PC-3 (cell line): Measurements from ENCODE around the gene SSTR5.

ENCODE experiments used
- CTCF ChIP-seq: fragments of 300-600 bp; sonication (generic); conservative IDR thresholded peaks from 2 replicates; pipeline ENCODE4 v1.5.1; 2017; ENCODE audit warnings: antibody characterized with exemption, low read depth, mild to moderate bottlenecking, low read length
- EZH2phosphoT487 ChIP-seq: fragments of 300-600 bp; sonication (generic); IDR thresholded peaks from 2 replicates; pipeline ENCODE4 v1.6.1; 2018; ENCODE audit warnings: mild to moderate bottlenecking, antibody characterized with exemption, low read length, borderline replicate concordance

GRCh38 chr16:1084971-1085370 is 12.4 kb downstream of the SSTR5 start:
- no peak for TF ChIP-seq CTCF
- no peak for TF ChIP-seq EZH2phosphoT487
